GM13976 (cell line): Measurements from ENCODE around the gene MINDY4.

ENCODE experiments used
- DNase-seq: peaks from one replicate; pipeline ENCODE4 v3.0.0; 2012; ENCODE audit warnings: low spot score
- CTCF ChIP-seq: IDR thresholded peaks from 2 replicates; pipeline ENCODE4 v1.5.1; 2012; ENCODE audit warnings: borderline replicate concordance, mild to moderate bottlenecking; ENCODE audit not compliant: insufficient read depth; ENCODE audit errors: extremely low read depth, missing control alignments, control extremely low read depth
- in situ Hi-C: fragments of 300-500 bp; cut with MboI; formaldehyde crosslinking; loops from one replicate; pipeline ENCODE4 v1.12.0; 2022; ENCODE audit warnings: low sequenced_read_pairs, mixed read lengths, inconsistent platforms; ENCODE audit not compliant: unreplicated experiment

MINDY4 gene

GRCh38 chr7:30903146-30903545 is 131.9 kb downstream of the MINDY4 start:
- DNase-seq = no peak
- TF ChIP-seq CTCF = no peak
- in situ Hi-C loops = no loop called here

DNA sequence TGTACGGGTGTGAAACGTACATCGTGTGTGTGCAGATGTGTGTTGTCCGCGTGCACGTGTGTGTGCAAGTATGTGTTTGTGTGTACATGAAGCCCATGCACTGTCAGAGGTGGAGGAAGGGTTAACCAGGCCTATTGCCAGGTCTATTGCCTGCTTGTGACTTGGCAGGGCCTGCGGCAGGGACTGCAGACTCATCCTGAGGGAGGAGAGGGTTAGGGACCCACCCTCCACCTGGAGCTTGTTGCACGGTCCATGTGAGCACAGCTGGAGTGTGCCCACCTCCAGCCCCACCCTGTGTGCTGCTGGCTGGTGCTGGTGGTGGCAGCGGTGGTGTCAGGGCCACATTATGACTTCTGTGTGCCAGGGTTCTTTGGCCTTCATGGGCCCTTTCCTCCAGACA is 133.3 kb downstream of the MINDY4 start:
- no peak for DNase-seq
- in situ Hi-C loops = no loop called here
- no peak for TF ChIP-seq CTCF

DNA sequence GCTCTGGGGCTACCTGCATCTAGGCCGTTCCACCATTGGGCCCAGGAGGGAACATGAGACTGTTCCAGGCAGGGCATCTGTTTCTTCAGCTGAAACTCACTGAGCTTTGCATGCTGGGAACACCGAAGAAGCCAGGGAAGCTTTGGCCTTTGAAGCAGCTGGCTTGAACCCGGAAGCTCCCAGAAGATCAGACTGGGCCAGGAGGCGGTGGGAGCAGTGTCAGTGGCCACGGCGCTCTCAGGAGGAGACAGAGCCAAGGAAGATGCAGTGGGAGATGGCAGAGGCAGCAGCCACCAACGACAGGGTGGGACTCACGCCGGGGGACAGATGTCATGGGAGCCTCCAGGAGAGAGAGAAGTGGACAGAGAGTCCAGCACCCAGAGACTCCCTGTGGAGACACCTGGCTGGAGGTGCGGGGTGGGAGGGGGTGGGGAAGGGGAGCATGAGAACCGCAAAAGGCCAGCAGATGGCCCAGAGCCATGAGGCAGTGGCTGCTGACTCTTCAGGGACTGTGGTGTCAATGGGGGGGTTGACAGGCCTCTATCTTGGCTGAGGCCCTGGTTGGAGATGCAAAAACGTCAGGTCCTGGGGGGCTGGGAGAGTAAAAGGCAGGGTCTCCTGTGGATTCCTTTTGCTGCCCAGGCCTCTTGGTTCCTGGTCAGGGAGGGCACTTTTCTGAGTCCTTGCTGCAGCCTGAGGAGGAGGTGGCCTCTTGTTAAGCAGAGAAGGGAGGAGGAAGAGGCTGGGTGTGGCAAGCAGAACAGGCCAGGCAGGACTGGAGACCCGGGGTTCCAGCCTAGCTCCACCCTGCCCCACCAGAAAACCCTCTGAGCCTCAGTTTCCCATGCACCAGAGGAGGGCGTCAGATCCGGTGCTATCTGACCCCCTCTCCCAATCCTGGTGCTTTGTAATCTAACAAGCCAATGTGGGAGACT is 134.1 kb downstream of the MINDY4 start:
- TF ChIP-seq CTCF = no peak
- in situ Hi-C loops = no loop called here
- no peak for DNase-seq

GRCh38 chr7:30906014-30906413 is 134.8 kb downstream of the MINDY4 start:
- no peak for TF ChIP-seq CTCF
- no peak for DNase-seq
- in situ Hi-C loops = no loop called here

DNA sequence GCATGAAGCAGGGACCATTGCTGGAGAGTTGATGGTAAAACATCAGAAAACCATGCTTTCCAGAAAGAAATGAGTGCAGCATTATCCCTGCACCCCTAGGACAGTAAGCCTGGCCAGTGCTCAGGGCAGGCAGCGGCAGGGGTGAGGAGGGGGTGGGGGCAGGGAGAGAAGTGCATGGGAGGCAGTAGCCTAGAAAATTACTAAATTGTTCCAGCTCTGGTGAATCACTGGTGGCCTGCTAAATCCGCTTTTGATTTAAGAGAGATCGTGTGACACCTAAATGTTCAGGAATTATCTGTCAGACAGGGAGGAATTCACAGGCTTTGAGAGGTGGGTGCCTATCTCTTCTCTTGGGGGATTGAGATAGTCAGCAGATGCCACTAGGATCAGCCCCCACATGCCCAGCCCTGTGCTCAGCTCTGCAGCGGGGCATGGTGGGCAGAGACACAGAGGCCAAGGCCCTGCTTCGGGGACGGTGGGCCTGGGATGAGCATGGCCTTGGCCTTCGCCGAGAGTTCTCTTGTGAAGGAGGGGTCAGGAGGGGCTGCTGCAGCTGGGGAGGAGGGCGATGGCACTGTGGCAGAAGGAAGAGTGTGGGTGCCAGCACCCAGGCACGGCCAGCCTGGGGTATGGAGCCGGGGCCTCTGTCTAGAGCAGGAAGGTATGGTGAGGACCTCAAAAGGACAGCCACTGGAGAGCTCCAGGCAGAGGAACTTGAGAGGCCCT is 135.5 kb downstream of the MINDY4 start:
- no peak for TF ChIP-seq CTCF
- in situ Hi-C loops = no loop called here
- no peak for DNase-seq

DNA sequence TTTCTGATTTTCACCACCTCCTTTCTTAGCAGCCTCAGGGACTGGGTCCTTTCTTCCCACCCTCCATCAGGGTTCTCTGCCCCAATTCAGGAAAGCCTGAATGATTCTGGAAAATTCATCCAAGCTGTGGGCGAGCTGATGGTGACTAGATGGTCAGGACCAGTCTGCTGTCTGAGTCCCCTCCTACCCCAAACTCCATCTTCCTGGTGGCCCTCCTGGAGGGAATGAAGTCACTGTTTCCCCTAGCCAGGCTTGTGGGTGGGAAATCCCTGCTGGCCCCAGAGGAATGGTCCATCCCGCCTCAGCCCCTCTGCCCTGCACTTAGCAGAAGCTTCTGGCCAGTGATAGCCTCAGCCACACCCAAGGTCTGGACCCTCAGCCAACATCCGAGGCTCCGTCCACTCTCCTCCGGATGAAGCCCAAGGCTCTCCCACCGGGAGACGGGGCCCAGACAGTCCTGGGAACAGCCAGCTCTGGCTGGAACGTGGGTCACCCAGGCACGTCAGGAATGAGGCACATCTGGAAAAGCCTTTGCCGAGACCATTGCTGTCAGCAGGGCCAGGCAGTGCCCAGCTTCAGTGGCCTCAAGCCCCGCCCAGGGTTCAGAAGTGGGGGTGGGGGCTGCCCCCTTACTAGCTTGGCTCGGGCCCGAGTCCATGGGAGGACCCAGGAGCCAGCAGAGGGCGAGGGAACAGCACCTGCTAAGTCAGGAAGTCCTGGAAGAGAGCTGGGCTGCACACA is 136.5 kb downstream of the MINDY4 start:
- no peak for DNase-seq
- in situ Hi-C loops = no loop called here

More for the DNA sequence above, 136.5 kb downstream of the MINDY4 start:
- TF ChIP-seq CTCF = no peak
